SK-N-SH treated with all-trans-retinoic acid at 6 μM for 48 hours (cell line): Measurements from ENCODE around the gene PRRT2.

Experiments used
- ARNTL ChIP-seq: fragments of 450-650 bp; formaldehyde crosslinking; IDR thresholded peaks from 2 replicates; pipeline ENCODE4 v1.5.0; 2020; ENCODE audit warnings: low read depth, mild to moderate bottlenecking, moderate library complexity, borderline replicate concordance
- BACH2 ChIP-seq: fragments of 250-450 bp; sonication (Bioruptor Pico); IDR thresholded peaks from 2 replicates; pipeline ENCODE4 v1.9.0; 2021; ENCODE audit warnings: mild to moderate bottlenecking, borderline replicate concordance
- CSDC2 ChIP-seq: fragments of 250-450 bp; sonication (Bioruptor Pico); IDR thresholded peaks from 2 replicates; pipeline ENCODE4 v1.5.0; 2020; ENCODE audit warnings: mild to moderate bottlenecking, moderate library complexity
- GLIS3 ChIP-seq: fragments of 250-450 bp; sonication (Bioruptor Pico); IDR thresholded peaks from 2 replicates; pipeline ENCODE4 v1.5.0; 2020; ENCODE audit warnings: mild to moderate bottlenecking, moderate library complexity
- RARB ChIP-seq: fragments of 250-450 bp; sonication (Bioruptor Pico); IDR thresholded peaks from 2 replicates; pipeline ENCODE4 v1.8.0; 2021; ENCODE audit warnings: mild to moderate bottlenecking, moderate library complexity
- SNAI2 ChIP-seq: fragments of 250-450 bp; sonication (Bioruptor Pico); IDR thresholded peaks from 2 replicates; pipeline ENCODE4 v1.5.0; 2020; ENCODE audit warnings: mild to moderate bottlenecking, moderate library complexity
- TOX ChIP-seq: fragments of 250-450 bp; sonication (Bioruptor Pico); IDR thresholded peaks from 2 replicates; pipeline ENCODE4 v1.8.0; 2021; ENCODE audit warnings: mild to moderate bottlenecking, moderate library complexity, borderline replicate concordance
- TSHZ2 ChIP-seq: fragments of 250-450 bp; sonication (Bioruptor Pico); IDR thresholded peaks from 2 replicates; pipeline ENCODE4 v1.5.0; 2020; ENCODE audit warnings: mild to moderate bottlenecking, moderate library complexity
- ZFP3 ChIP-seq: fragments of 250-450 bp; sonication (Bioruptor Pico); IDR thresholded peaks from 2 replicates; pipeline ENCODE4 v1.5.0; 2020; ENCODE audit warnings: mild to moderate bottlenecking, moderate library complexity
- ZNF565 ChIP-seq: fragments of 450-650 bp; formaldehyde crosslinking; conservative IDR thresholded peaks from 2 replicates; pipeline ENCODE4 v1.5.0; 2020; ENCODE audit warnings: low read depth, mild to moderate bottlenecking, moderate library complexity
- TF ChIP-seq, protein P1 (sequence below): fragments of 250-450 bp; sonication (Bioruptor Pico); IDR thresholded peaks from 2 replicates; pipeline ENCODE4 v1.8.0; 2020; ENCODE audit warnings: mild to moderate bottlenecking, moderate library complexity, borderline replicate concordance
- TF ChIP-seq, protein P2 (sequence below): fragments of 250-450 bp; sonication (Bioruptor Pico); IDR thresholded peaks from 2 replicates; pipeline ENCODE4 v1.5.1; 2020; ENCODE audit warnings: low read depth, mild to moderate bottlenecking, moderate library complexity

DNA sequence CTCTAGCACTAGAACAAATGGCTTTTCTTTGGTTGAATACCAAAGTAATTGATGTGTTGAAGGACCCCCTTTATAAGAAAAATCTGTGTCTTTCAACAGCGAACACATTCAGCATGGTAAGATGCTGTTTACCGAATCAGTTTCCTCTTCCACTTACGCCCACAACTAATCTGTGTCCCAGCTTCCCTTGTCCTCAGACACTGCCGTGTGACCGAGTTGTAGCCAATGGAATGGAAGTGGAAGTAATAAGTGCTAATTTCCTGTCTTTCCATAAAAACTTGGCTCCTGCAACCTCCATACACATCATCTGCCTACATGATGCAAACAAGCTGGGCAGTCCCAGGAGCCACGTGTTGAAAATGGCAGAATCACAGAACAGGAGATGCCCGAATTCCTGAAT lies 40.7 kb downstream of the PRRT2 start:
- TF ChIP-seq GLIS3 (CRISPR knock-in tag) (no peak), SNAI2 (CRISPR knock-in tag) (no peak), RARB (CRISPR knock-in tag) (no peak), ZFP3 (CRISPR knock-in tag) (no peak), BACH2 (no peak), TSHZ2 (CRISPR knock-in tag) (no peak), ZNF565 (CRISPR knock-in tag) (no peak), ARNTL (CRISPR knock-in tag) (no peak), TOX (CRISPR knock-in tag) (no peak), CSDC2 (CRISPR knock-in tag) (no peak)
- TF ChIP-seq, protein P1, sequence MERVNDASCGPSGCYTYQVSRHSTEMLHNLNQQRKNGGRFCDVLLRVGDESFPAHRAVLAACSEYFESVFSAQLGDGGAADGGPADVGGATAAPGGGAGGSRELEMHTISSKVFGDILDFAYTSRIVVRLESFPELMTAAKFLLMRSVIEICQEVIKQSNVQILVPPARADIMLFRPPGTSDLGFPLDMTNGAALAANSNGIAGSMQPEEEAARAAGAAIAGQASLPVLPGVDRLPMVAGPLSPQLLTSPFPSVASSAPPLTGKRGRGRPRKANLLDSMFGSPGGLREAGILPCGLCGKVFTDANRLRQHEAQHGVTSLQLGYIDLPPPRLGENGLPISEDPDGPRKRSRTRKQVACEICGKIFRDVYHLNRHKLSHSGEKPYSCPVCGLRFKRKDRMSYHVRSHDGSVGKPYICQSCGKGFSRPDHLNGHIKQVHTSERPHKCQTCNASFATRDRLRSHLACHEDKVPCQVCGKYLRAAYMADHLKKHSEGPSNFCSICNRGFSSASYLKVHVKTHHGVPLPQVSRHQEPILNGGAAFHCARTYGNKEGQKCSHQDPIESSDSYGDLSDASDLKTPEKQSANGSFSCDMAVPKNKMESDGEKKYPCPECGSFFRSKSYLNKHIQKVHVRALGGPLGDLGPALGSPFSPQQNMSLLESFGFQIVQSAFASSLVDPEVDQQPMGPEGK (CRISPR knock-in tag), result no peak
- TF ChIP-seq, protein P2, sequence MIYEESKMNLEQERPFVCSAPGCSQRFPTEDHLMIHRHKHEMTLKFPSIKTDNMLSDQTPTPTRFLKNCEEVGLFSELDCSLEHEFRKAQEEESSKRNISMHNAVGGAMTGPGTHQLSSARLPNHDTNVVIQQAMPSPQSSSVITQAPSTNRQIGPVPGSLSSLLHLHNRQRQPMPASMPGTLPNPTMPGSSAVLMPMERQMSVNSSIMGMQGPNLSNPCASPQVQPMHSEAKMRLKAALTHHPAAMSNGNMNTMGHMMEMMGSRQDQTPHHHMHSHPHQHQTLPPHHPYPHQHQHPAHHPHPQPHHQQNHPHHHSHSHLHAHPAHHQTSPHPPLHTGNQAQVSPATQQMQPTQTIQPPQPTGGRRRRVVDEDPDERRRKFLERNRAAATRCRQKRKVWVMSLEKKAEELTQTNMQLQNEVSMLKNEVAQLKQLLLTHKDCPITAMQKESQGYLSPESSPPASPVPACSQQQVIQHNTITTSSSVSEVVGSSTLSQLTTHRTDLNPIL (CRISPR knock-in tag), result no peak
